GM19438 (cell line): ENCODE data around the gene ZCCHC10.

Source experiments
- ATAC-seq: cut with Tn5 transposase; IDR thresholded peaks from one replicate; pipeline ENCODE4 v1.9.1; 2021; ENCODE audit warnings: low read depth; ENCODE audit not compliant: unreplicated experiment

ZCCHC10 gene

GRCh38 chr5:133025804-133026663 is at the start of gene ZCCHC10:
TSS of gene ZCCHC10 (minus strand) at chr5:133026549. CDS start at chr5:133026537, 12 bp downstream.
- peak; percentile 89 for ATAC-seq

- no peak for ATAC-seq
Measured at GRCh38 chr5:133075572-133076536, 49.5 kb upstream of the ZCCHC10 start.

- ATAC-seq, result no peak
Measured at GRCh38 chr5:133072021-133072420, 45.7 kb upstream of the ZCCHC10 start.

GRCh38 chr5:133066045-133066444 is 39.7 kb upstream of the ZCCHC10 start:
- ATAC-seq, result no peak

- ATAC-seq, result no peak
Measured at GRCh38 chr5:133065471-133065870, 39.1 kb upstream of the ZCCHC10 start.

- no peak for ATAC-seq
Measured at GRCh38 chr5:133063965-133064364, 37.6 kb upstream of the ZCCHC10 start.

- ATAC-seq, result no peak
Measured at GRCh38 chr5:133062276-133062675, 35.9 kb upstream of the ZCCHC10 start.

- no peak for ATAC-seq
Measured at GRCh38 chr5:133059621-133060020, 33.3 kb upstream of the ZCCHC10 start.

GRCh38 chr5:133056891-133057290 is 30.5 kb upstream of the ZCCHC10 start:
- ATAC-seq, result no peak

- no peak for ATAC-seq
Measured at GRCh38 chr5:133054697-133055471, 28.5 kb upstream of the ZCCHC10 start.

GRCh38 chr5:133053448-133053847 is 27.1 kb upstream of the ZCCHC10 start:
- no peak for ATAC-seq

- peak; percentile 37 for ATAC-seq
Measured at GRCh38 chr5:133052317-133053175, 26.2 kb upstream of the ZCCHC10 start.

- ATAC-seq, result peak; percentile 82
Measured at GRCh38 chr5:133051542-133052316, 25.4 kb upstream of the ZCCHC10 start, which contains the start of gene HSPA4. TSS of gene HSPA4 (plus strand) at chr5:133052013. CDS start at chr5:133052251, 238 bp downstream.

- peak; percentile 8 for ATAC-seq
Measured at GRCh38 chr5:133051061-133051541, 24.8 kb upstream of the ZCCHC10 start.

GRCh38 chr5:133050521-133050920 is 24.2 kb upstream of the ZCCHC10 start:
- no peak for ATAC-seq

GRCh38 chr5:133049726-133050048 is 23.3 kb upstream of the ZCCHC10 start:
- ATAC-seq, result no peak

- ATAC-seq, result no peak
Measured at GRCh38 chr5:133048993-133049725, 22.8 kb upstream of the ZCCHC10 start.

- no peak for ATAC-seq
Measured at GRCh38 chr5:133047404-133047803, 21.1 kb upstream of the ZCCHC10 start.
